ENCODE measurements around the gene YIF1A.
A peak's percentile ranks its signal among the peaks of the same experiment; 100 is the strongest.
"Not testable (repeated sequence)": the region's sequence is repeated elsewhere in the genome, so short reads cannot be mapped to it uniquely, and the experiment has no call there.

YIF1A gene

GRCh38 chr11:66279092-66279734, 9.7 kb downstream of the YIF1A start:
- Mint-ChIP-seq H3K27ac (peak overlapping the region; percentile 8), H3K9me3 (no peaks in the 10 kb centered on the region), H3K27me3 (peaks cover 46% of the 10 kb centered on the region), H3K4me3 (no peak overlapping the region), H3K36me3 (ENCODE audit: low read depth) (peaks cover 50% of the 10 kb centered on the region), H3K4me1 (ENCODE audit: low read depth) (peaks cover 43% of the 10 kb centered on the region)
- intact Hi-C loops (cut with micrococcal nuclease) = no loop called here

- H3K27ac Mint-ChIP-seq = no peak overlapping the region
- intact Hi-C loops (cut with micrococcal nuclease) = no loop called here
- no peaks in the 10 kb centered on the region for H3K9me3 Mint-ChIP-seq
- peaks cover 46% of the 10 kb centered on the region for H3K27me3 Mint-ChIP-seq
- H3K36me3 Mint-ChIP-seq (ENCODE audit: low read depth) = peaks cover 51% of the 10 kb centered on the region
- peak overlapping the region; percentile 61 for H3K4me3 Mint-ChIP-seq
- H3K4me1 Mint-ChIP-seq (ENCODE audit: low read depth) = peaks cover 43% of the 10 kb centered on the region
Measured at GRCh38 chr11:66278363-66279091, 10.4 kb downstream of the YIF1A start.

- Mint-ChIP-seq H3K4me3 (peak within 1 kb of the TSS; percentile 61), H3K27me3 (peaks cover 46% of the 10 kb centered on the region), H3K36me3 (ENCODE audit: low read depth) (peaks cover 53% of the 10 kb centered on the region), H3K9me3 (no peaks in the 10 kb centered on the region), H3K27ac (peak within 1 kb of the TSS; percentile 54), H3K4me1 (ENCODE audit: low read depth) (peaks cover 36% of the 10 kb centered on the region)
- intact Hi-C loops (cut with micrococcal nuclease) = no loop called here
Measured at GRCh38 chr11:66277471-66278362, 11.2 kb downstream of the YIF1A start, which contains the start of gene CNIH2. Gene CNIH2, plus strand, starts transcription at chr11:66278175. Its CDS starts 282 bp downstream, at chr11:66278457.

GRCh38 chr11:66277064-66277463, 11.9 kb downstream of the YIF1A start:
- peak overlapping the region; percentile 54 for H3K27ac Mint-ChIP-seq
- peaks cover 30% of the 10 kb centered on the region for H3K4me1 Mint-ChIP-seq (ENCODE audit: low read depth)
- peaks cover 46% of the 10 kb centered on the region for H3K27me3 Mint-ChIP-seq
- H3K9me3 Mint-ChIP-seq; H3K4me3 Mint-ChIP-seq; intact Hi-C loops (cut with micrococcal nuclease): not testable (repeated sequence)
- H3K36me3 Mint-ChIP-seq (ENCODE audit: low read depth) = peaks cover 59% of the 10 kb centered on the region

- H3K9me3 Mint-ChIP-seq; intact Hi-C loops (cut with micrococcal nuclease); H3K4me3 Mint-ChIP-seq: not testable (repeated sequence)
- peaks cover 29% of the 10 kb centered on the region for H3K4me1 Mint-ChIP-seq (ENCODE audit: low read depth)
- H3K27ac Mint-ChIP-seq = peak overlapping the region; percentile 54
- peaks cover 64% of the 10 kb centered on the region for H3K36me3 Mint-ChIP-seq (ENCODE audit: low read depth)
- peaks cover 43% of the 10 kb centered on the region for H3K27me3 Mint-ChIP-seq
Measured at GRCh38 chr11:66276619-66277018, 12.3 kb downstream of the YIF1A start.

- H3K9me3 Mint-ChIP-seq = no peaks in the 10 kb centered on the region
- H3K4me3 Mint-ChIP-seq = no peak overlapping the region
- intact Hi-C loops (cut with micrococcal nuclease) = no loop called here
- H3K36me3 Mint-ChIP-seq (ENCODE audit: low read depth) = peaks cover 67% of the 10 kb centered on the region
- H3K4me1 Mint-ChIP-seq (ENCODE audit: low read depth) = peaks cover 29% of the 10 kb centered on the region
- peaks cover 39% of the 10 kb centered on the region for H3K27me3 Mint-ChIP-seq
- no peak overlapping the region for H3K27ac Mint-ChIP-seq
Measured at GRCh38 chr11:66275984-66276612, 12.8 kb downstream of the YIF1A start.

GRCh38 chr11:66275396-66275795, 13.5 kb downstream of the YIF1A start:
- intact Hi-C loops (cut with micrococcal nuclease) = no loop called here
- peaks cover 74% of the 10 kb centered on the region for H3K36me3 Mint-ChIP-seq (ENCODE audit: low read depth)

GRCh38 chr11:66274219-66274618, 14.7 kb downstream of the YIF1A start:
- Mint-ChIP-seq H3K4me1 (ENCODE audit: low read depth) (peaks cover 41% of the 10 kb centered on the region), H3K27me3 (peaks cover 21% of the 10 kb centered on the region), H3K9me3 (no peaks in the 10 kb centered on the region), H3K27ac (no peak overlapping the region), H3K4me3 (no peak overlapping the region), H3K36me3 (ENCODE audit: low read depth) (peaks cover 76% of the 10 kb centered on the region)
- intact Hi-C loops (cut with micrococcal nuclease) = no loop called here

More at GRCh38 chr11:66275396-66275795, 13.5 kb downstream of the YIF1A start:
- H3K4me1 Mint-ChIP-seq (ENCODE audit: low read depth) = peaks cover 35% of the 10 kb centered on the region
- no peak overlapping the region for H3K27ac Mint-ChIP-seq
- H3K9me3 Mint-ChIP-seq = no peaks in the 10 kb centered on the region
- H3K4me3 Mint-ChIP-seq = no peak overlapping the region
- H3K27me3 Mint-ChIP-seq = peaks cover 32% of the 10 kb centered on the region

GRCh38 chr11:66272596-66272995, 16.3 kb downstream of the YIF1A start:
- H3K4me1 Mint-ChIP-seq (ENCODE audit: low read depth) = peaks cover 38% of the 10 kb centered on the region
- intact Hi-C loops (cut with micrococcal nuclease) = no loop called here
- H3K27ac Mint-ChIP-seq = no peak overlapping the region
- H3K4me3 Mint-ChIP-seq = no peak overlapping the region
- peaks cover 80% of the 10 kb centered on the region for H3K36me3 Mint-ChIP-seq (ENCODE audit: low read depth)
- H3K9me3 Mint-ChIP-seq = no peaks in the 10 kb centered on the region
- peaks cover 11% of the 10 kb centered on the region for H3K27me3 Mint-ChIP-seq

- Mint-ChIP-seq H3K4me3 (no peak overlapping the region), H3K36me3 (ENCODE audit: low read depth) (peaks cover 80% of the 10 kb centered on the region), H3K9me3 (no peaks in the 10 kb centered on the region), H3K4me1 (ENCODE audit: low read depth) (peaks cover 38% of the 10 kb centered on the region), H3K27me3 (peaks cover 3% of the 10 kb centered on the region), H3K27ac (no peak overlapping the region)
- intact Hi-C loops (cut with micrococcal nuclease) = no loop called here
Measured at GRCh38 chr11:66271816-66272215, 17.1 kb downstream of the YIF1A start.

GRCh38 chr11:66268952-66269905, 19.7 kb downstream of the YIF1A start:
- Mint-ChIP-seq H3K4me3 (peak overlapping the region; percentile 91), H3K4me1 (ENCODE audit: low read depth) (peaks cover 44% of the 10 kb centered on the region), H3K27me3 (no peaks in the 10 kb centered on the region), H3K36me3 (ENCODE audit: low read depth) (peaks cover 54% of the 10 kb centered on the region), H3K27ac (peak overlapping the region; percentile 87), H3K9me3 (no peaks in the 10 kb centered on the region)
- intact Hi-C loops (cut with micrococcal nuclease) = loop anchor here (2.0 to 5.0 kb wide), 2 partner anchors 14 to 352 kb away; partner anchors contain the start of genes C11orf68 and DRAP1

GRCh38 chr11:66268244-66268951, 20.5 kb downstream of the YIF1A start, which contains the start of gene RAB1B:
Gene RAB1B, plus strand, starts transcription at chr11:66268639. Its CDS starts 41 bp downstream, at chr11:66268680.
- intact Hi-C loops (cut with micrococcal nuclease) = loop anchor here (2.0 to 5.0 kb wide), 2 partner anchors 14 to 351 kb away; partner anchors contain the start of genes C11orf68 and DRAP1
- H3K4me3 Mint-ChIP-seq = peak within 1 kb of the TSS; percentile 91
- no peaks in the 10 kb centered on the region for H3K27me3 Mint-ChIP-seq
- peaks cover 44% of the 10 kb centered on the region for H3K4me1 Mint-ChIP-seq (ENCODE audit: low read depth)
- H3K36me3 Mint-ChIP-seq (ENCODE audit: low read depth) = peaks cover 45% of the 10 kb centered on the region
- peak within 1 kb of the TSS; percentile 87 for H3K27ac Mint-ChIP-seq
- H3K9me3 Mint-ChIP-seq = no peaks in the 10 kb centered on the region

Data from dendritic cell treated with granulocyte-macrophage colony-stimulating factor and Interleukin-4, amounts not matched to agents 40 ng/mL and 50 ng/mL, for 4 days (primary cell).